ENCODE measurements around the gene CHRNA9. TPM values are rescaled to one million over a fixed set of nuclear protein-coding genes. Genes with fewer than 3 reads are reported as not detected.

Gene CHRNA9
- total RNA-seq, 1 experiment from 2014 or later = not detected

DNA sequence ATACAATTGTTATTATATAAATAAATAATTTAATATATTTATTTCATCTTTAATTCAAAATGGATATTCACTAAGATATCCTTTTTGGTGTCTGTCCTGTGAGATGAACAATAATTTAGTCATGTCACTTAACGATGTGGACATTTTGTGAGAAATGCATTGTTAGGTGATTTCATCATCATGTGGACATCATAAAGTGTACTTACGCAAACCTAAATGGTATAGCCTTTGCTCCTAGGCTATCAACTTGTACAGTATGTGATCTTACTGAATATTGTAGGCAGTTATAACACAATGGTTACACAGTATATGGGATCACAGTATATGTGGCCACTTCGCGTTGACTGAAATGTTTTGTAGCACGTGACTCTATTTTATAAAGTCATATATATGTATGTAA lies 20.2 kb upstream of the CHRNA9 start:
- TF ChIP-seq CTCF (IDR thresholded peaks at IDR 0.05; ENCODE audit: insufficient read depth in 1 of 2, low read depth in 1 of 2, low read length in 1 of 2, severe bottlenecking in 1 of 2, unreplicated experiment in 1 of 2) = no peak
- Mint-ChIP-seq H3K9me3 (ENCODE audit: unreplicated experiment) (no peaks in the 10 kb centered on the region), H3K4me3 (ENCODE audit: unreplicated experiment) (no peak overlapping the region), H3K27me3 (ENCODE audit: insufficient read depth, unreplicated experiment) (no peaks in the 10 kb centered on the region), H3K4me1 (ENCODE audit: low read depth, unreplicated experiment) (peaks cover 25% of the 10 kb centered on the region), H3K36me3 (ENCODE audit: insufficient read depth, unreplicated experiment) (no peaks in the 10 kb centered on the region), H3K27ac (ENCODE audit: unreplicated experiment) (no peak overlapping the region)
- ChIA-PET CTCF (no interaction called here), POLR2A (no interaction called here)
- Histone ChIP-seq H3K9me3 (no peaks in the 10 kb centered on the region), H3K4me3 (ENCODE audit: low read depth, low read length) (no peak overlapping the region), H3K4me1 (peaks cover 5% of the 10 kb centered on the region; the same call in 1 of the 2 replicates), H3K27me3 (replicated peaks; ENCODE audit: control insufficient read depth, insufficient read depth, low read length) (no peaks in the 10 kb centered on the region), H3K36me3 (ENCODE audit: control insufficient read depth, insufficient read depth, low read length) (no peaks in the 10 kb centered on the region)
- no TSS peak for BruUV-seq (replicated peaks)
- intact Hi-C loops (cut with micrococcal nuclease; ENCODE audit: unreplicated experiment) = loop anchor here (5.0 kb wide), 1 partner anchor 258 kb away; the partner anchor contains the start of gene N4BP2
- no peak for DNase-seq

DNA sequence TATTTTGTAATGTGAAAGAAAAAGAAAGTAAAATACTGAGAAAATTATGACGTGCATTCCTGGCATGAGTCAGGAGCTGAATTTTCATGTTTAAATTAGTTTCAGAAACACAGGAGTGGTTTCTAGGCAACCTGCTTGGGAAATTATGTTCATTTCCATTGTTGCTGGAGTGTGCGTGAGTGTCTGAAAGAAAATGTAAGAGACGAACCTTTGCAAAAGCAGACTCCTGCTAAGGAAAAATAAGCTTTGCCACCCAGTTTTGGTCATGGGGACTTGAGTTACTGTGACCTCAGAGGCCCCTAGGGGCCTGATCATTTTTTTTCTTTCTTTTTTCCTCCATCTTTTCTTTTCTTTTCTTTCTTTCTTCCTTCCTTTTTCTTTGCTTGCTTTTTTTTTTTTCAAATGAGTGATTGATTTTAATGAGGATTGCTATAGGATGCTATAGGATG lies 18.8 kb upstream of the CHRNA9 start:
- H3K4me3 ChIP-seq (ENCODE audit: low read depth, low read length) = no peak overlapping the region
- no peaks in the 10 kb centered on the region for H3K27me3 Mint-ChIP-seq (ENCODE audit: insufficient read depth, unreplicated experiment)
- BruUV-seq (replicated peaks) = no TSS peak
- TF ChIP-seq CTCF (IDR thresholded peaks at IDR 0.05; ENCODE audit: insufficient read depth in 1 of 2, low read depth in 1 of 2, low read length in 1 of 2, severe bottlenecking in 1 of 2, unreplicated experiment in 1 of 2) = no peak
- no peaks in the 10 kb centered on the region for H3K9me3 Mint-ChIP-seq (ENCODE audit: unreplicated experiment)
- no peaks in the 10 kb centered on the region for H3K27me3 ChIP-seq (replicated peaks; ENCODE audit: control insufficient read depth, insufficient read depth, low read length)
- peaks cover 5% of the 10 kb centered on the region; the same call in 1 of the 2 replicates for H3K4me1 ChIP-seq
- H3K36me3 Mint-ChIP-seq (ENCODE audit: insufficient read depth, unreplicated experiment) = no peaks in the 10 kb centered on the region
- H3K27ac Mint-ChIP-seq (ENCODE audit: unreplicated experiment) = peak overlapping the region; percentile 49
- CTCF ChIA-PET = interaction anchor here (0.6 to 1.8 kb wide), 8 partner anchors 9 to 830 kb away, joined by 3 to 15 read pairs (median 3); no protein-coding TSS in a partner anchor
- H3K4me1 Mint-ChIP-seq (ENCODE audit: low read depth, unreplicated experiment) = peaks cover 29% of the 10 kb centered on the region
- H3K36me3 ChIP-seq (ENCODE audit: control insufficient read depth, insufficient read depth, low read length) = no peaks in the 10 kb centered on the region
- H3K9me3 ChIP-seq = no peaks in the 10 kb centered on the region
- H3K4me3 Mint-ChIP-seq (ENCODE audit: unreplicated experiment) = no peak overlapping the region
- no peak for DNase-seq
- POLR2A ChIA-PET = no interaction called here
- intact Hi-C loops (cut with micrococcal nuclease; ENCODE audit: unreplicated experiment) = loop anchor here (2.0 to 5.0 kb wide), 2 partner anchors 166 to 259 kb away; partner anchors contain the start of gene N4BP2

DNA sequence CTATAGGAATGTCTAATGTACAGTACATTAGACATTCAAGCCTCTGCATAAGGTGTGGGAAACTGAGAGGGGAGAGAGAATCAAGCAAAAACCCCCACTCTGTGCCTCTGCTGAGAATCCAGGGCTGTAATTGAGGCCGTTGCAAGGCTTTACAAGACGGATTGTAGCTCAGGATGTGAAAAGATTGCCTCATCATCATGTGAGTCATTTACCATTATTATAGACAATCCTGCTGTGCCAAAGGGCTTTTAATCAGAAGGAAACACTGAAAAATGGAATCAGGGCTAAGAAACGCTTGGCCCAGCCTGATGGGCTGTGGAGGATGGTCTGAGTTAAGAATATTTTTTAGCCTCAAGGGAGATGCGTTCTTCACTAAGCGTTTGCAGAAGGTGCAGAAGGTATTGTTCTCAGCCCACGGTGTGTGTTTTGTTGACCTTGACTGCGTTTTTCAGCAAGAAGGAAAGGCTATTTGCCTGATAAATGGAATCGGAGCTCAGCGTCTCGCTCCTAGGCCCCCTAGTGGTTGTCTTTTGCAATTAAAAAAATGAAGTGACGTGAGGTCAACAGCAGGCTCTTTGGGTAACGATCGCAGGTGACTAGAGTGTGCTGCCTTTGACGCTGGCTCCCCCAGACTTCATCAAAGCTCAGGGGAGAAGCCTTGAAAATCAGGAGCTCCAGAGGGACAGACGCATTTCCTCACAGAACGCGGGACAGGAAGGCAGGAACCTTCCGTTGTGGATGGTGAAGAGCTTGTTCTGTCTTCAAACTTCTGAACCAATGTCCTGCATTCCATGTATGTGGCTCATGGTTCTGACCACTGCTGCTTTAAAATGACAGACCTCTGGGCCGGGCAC lies 18.1 kb upstream of the CHRNA9 start:
- no peak overlapping the region for H3K4me3 ChIP-seq (ENCODE audit: low read depth, low read length)
- DNase-seq = peak; percentile 58 to 74
- Mint-ChIP-seq H3K4me3 (ENCODE audit: unreplicated experiment) (peak overlapping the region; percentile 46), H3K4me1 (ENCODE audit: low read depth, unreplicated experiment) (peaks cover 32% of the 10 kb centered on the region), H3K27me3 (ENCODE audit: insufficient read depth, unreplicated experiment) (no peaks in the 10 kb centered on the region), H3K9me3 (ENCODE audit: unreplicated experiment) (no peaks in the 10 kb centered on the region), H3K27ac (ENCODE audit: unreplicated experiment) (peak overlapping the region; percentile 49), H3K36me3 (ENCODE audit: insufficient read depth, unreplicated experiment) (no peaks in the 10 kb centered on the region)
- BruUV-seq (replicated peaks) = no TSS peak
- ChIA-PET POLR2A (no interaction called here), CTCF (interaction anchor here (0.6 to 1.8 kb wide), 10 partner anchors 8 to 829 kb away, joined by 3 to 15 read pairs (median 3); partner anchors contain the start of gene N4BP2)
- no peaks in the 10 kb centered on the region for H3K27me3 ChIP-seq (replicated peaks; ENCODE audit: control insufficient read depth, insufficient read depth, low read length)
- TF ChIP-seq CTCF (IDR thresholded peaks at IDR 0.05; ENCODE audit: insufficient read depth in 1 of 2, low read depth in 1 of 2, low read length in 1 of 2, severe bottlenecking in 1 of 2, unreplicated experiment in 1 of 2) = peak; percentile 57 to 76
- H3K4me1 ChIP-seq = peaks cover 10% of the 10 kb centered on the region; the same call in 1 of the 2 replicates
- intact Hi-C loops (cut with micrococcal nuclease; ENCODE audit: unreplicated experiment) = loop anchor here (2.0 to 5.0 kb wide), 2 partner anchors 166 to 260 kb away; partner anchors contain the start of gene N4BP2
- no peaks in the 10 kb centered on the region for H3K9me3 ChIP-seq
- no peaks in the 10 kb centered on the region for H3K36me3 ChIP-seq (ENCODE audit: control insufficient read depth, insufficient read depth, low read length)

Data from Caco-2 (cell line).